HG03108 (cell line): Measurements from ENCODE around the gene KCNG3.

Experiments
- ATAC-seq: cut with Tn5 transposase; IDR thresholded peaks from one replicate; pipeline ENCODE4 v1.9.1; 2021; ENCODE audit warnings: moderate library complexity; ENCODE audit not compliant: unreplicated experiment

The KCNG3 gene

DNA sequence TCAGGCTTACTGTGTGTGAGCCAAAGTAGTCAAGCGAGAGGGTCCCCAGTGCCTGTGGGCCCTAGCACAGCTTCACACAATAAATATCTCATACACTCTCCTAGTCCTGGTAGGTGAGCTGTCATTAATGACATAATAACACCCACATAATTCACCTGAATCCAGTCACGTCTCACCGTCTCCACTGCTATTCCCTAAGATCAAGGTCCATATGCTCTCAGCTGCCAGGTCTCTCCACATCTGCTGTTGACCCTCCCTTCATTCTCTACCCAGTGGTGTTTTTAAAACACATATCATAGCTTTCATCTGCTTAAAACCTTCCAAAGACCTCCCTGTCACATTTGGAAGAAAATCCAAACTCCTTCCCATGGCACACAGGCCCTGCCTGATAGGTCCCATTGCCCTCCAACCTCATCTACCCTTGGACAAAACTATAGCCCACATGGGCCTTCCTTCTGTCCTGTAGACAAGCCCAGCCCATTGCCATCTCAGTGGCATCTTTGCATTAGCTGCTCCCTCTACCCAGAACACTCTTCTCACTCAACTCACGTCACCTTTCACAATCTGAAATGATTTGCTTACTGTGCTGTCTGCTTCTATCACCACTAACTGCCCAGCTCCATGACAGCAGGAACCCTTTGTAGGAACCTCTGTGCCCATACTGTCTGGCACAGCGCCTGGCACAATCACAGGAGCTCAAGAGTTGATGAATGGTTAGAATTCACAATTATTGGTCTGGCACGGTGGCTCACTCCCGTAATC is 7.5 kb downstream of the KCNG3 start:
- ATAC-seq = no peak

- ATAC-seq = no peak
These were observed 13.4 kb downstream of the KCNG3 start for GRCh38 chr2:42480402-42480801.

DNA sequence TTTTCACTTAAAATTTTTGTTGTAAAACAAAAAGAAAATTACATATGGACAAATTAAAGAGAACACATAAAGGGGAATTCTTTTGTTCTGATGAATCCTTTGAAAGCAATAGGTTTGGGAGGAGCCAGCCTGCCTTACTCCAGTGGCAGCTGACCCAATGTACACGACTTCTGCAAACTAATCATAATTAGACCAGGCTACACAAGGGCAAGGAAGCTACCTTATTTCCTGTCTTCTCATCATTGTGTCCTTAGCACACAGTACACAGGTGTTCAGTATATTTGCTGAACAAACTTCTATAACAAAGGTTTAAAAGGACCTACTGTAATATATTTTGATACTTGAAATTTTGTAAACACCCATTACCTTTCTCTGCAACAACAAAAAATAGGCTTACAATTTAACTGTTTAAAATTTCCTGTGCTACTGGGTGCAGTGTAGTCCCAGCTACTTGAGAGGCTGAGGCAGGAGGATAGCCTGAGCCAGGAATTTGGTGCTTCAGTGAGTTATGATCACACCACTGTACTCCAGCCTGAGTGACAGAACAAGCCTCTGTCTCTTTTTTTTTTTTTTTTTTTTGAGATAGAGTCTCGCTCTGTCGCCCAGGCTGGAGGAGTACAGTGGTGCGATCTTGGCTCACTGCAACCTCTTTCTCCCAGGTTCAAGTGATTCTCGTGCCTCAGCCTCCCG is 18.9 kb downstream of the KCNG3 start:
- ATAC-seq = no peak

DNA sequence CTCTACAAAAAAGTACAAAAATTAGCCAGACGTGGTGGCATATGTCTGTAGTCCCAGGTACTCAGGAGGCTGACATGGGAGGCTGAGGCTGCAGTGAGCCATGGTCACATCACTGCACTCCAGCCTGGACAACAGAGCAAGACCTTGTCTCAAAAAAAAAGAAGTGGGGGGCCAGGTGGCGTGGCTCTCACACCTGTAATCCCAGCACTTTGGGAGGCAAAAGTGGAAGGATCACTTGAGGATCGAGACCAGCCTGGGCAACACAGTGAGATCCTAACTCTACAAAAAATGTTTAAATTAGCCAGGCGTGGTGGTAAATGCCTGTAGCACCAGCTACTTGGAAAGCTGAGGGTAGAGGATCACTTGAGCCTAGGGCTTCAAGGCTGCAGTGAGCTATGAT is 23.1 kb downstream of the KCNG3 start:
- no peak for ATAC-seq

DNA sequence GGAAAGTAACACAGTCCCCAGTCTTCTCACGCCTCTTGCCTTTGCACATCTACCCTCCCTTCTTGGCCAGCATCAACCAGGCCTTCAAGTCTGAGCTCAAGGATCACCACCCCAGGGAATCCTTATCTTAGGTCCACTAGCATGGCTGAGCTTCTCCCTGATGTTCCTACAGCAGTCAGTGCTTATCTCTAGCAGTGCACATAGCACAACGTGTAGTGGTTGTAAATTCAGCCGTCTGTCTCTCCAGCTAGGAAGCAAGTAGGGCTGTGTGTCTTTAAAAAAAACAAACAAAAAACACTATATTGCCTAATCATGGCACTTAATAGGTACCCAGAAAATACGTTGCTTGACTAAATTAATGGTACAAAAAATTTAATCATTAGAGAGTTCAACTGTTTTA is 29.2 kb downstream of the KCNG3 start:
- ATAC-seq = no peak

DNA sequence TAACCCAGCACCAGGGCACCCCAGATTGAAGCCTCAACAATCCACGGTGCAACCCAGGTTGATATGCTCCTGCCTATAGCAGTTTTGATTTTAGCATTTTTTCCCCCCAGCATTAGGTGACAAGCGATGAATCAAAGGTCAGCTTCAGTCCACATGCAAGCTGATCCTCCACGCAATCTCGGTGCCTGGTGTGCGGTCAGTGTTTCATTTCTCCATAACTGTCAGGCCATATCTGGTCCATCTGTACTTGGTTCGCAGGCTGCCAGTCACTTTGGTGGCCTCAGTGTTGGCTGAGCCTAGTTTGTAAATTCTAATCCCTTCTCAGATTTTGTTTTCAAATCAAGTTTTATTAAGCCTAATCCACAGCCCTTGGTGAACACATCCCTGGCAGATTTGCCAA is 30.2 kb downstream of the KCNG3 start:
- no peak for ATAC-seq

GRCh38 chr2:42459296-42459695 is 34.5 kb downstream of the KCNG3 start:
- no peak for ATAC-seq

- ATAC-seq = no peak
These were observed 35.4 kb downstream of the KCNG3 start for GRCh38 chr2:42458396-42458795.

- no peak for ATAC-seq
These were observed 36.8 kb downstream of the KCNG3 start for GRCh38 chr2:42457011-42457410.

GRCh38 chr2:42456126-42456839 is 37.5 kb downstream of the KCNG3 start:
- no peak for ATAC-seq

GRCh38 chr2:42452545-42452944 is 41.2 kb downstream of the KCNG3 start:
- no peak for ATAC-seq

GRCh38 chr2:42450136-42450535 is 43.6 kb downstream of the KCNG3 start:
- no peak for ATAC-seq

DNA sequence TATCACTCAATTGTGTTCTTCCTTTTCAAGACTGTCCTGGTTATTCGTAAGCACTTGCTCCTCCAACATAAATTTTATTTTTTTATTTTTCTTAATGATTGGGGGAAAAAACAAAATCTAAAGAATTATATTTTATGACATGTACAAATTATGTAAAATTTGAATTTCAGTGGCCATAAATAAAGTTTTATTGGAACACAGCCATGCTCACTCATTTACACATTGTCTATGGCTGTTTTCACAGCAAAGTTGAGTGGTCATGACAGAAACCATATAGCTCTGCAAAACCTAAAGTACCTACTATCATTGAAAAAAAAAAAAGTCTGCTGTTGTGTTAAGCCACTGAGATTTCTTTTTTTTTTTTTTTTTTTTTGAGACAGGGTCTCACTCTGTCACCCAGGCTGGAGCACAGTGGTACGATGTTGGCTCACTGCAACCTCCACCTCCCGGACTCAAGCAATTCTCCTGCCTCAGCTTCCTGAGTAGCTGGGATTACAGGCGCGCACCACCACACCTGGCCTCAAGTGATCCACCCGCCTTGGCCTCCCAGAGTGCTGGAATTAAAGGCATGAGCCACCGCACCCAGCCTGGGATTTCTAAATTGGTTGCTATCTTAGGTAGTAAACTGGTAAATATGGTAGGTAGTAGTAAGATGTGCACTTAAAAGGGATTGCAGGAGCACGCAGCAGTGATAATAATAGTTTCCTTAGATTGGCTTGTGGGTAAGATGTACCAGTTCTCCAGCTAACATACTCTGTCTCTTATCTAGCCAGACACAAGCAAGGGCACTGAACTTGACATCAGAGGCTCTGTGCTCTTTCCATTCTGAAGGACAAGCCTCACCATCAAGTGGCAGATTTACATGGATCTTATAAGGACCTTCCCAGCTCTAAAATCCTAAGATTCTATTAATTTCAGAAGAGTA is 44.4 kb downstream of the KCNG3 start:
- no peak for ATAC-seq

DNA sequence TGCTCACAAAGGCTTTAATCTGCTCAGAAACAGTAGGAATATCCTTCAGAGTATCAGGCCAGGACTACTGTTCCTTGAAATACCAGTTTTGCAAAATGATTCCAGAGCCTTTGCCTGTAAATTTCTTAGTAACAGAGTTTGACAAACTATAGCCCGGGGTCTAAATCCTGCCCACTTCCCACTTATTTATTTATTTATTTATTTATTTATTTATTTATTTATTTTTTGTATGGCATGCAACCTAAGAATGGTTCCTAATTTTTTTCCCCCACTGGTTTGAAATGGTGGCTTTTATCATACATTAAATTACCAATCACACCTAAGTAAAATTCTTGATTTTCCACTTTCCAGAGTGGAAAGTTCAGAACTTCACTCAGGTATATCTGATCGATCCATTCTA is 45.6 kb downstream of the KCNG3 start:
- ATAC-seq = no peak

GRCh38 chr2:42446503-42447271 is 47.1 kb downstream of the KCNG3 start:
- ATAC-seq = no peak

DNA sequence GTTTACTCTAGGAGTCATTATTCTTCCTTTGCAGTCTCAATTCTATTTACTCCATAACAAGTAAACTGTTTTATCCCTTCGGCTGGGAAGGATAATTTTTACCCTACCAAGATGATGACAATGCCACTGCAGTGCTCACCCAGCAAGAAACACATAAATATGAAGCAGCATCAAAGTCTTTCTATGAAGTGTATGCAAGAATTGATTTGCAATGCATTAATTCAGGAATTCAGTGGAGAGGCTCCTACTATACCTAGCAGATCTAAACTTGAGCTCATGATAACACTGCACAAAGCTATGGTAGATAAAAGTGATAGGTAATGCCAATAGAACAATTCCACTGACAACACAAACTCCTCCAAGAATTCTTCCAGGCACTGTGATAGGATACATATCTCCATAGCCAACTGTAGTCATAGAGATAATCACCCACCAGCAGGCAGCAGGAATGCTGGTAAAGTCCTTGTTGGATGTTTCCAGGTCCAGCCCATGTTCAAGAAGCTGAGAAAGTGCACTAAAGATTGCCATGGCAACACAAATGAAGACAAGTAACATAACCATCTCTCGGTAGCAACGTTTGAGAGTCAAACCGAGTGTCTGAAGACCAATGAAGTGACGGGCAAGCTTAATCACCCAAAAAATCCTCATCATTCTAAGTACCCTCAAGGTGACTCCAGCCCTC is 49.9 kb downstream of the KCNG3 start:
- no peak for ATAC-seq

GRCh38 chr2:42442774-42443173 is 51.0 kb downstream of the KCNG3 start:
- no peak for ATAC-seq

- no peak for ATAC-seq
These were observed 55.1 kb downstream of the KCNG3 start for GRCh38 chr2:42438685-42439084.

GRCh38 chr2:42436370-42436769 is 57.4 kb downstream of the KCNG3 start:
- ATAC-seq = no peak

GRCh38 chr2:42435628-42436027 is 58.2 kb downstream of the KCNG3 start:
- no peak for ATAC-seq
